Fibroblast of the aortic adventitia (primary cell): ENCODE measurements around the gene LAIR2. TPM values are rescaled to one million over a fixed set of nuclear protein-coding genes. Genes with fewer than 3 reads are reported as not detected.

Experiments
- DNase-seq: peaks from one replicate; pipeline ENCODE4 v3.0.0-alpha.2; 2010; ENCODE audit warnings: low read depth
- H3K4me3 ChIP-seq: 2 replicates; pipeline ENCODE4 v1.5.1; 2011; ENCODE audit warnings: low read depth, mild to moderate bottlenecking, control low read depth, low read length, moderate library complexity
- total RNA-seq: library from RNA; depleted of rRNA; stranded (reverse); fragments of >200 nt; gene quantifications from 2 replicates; pipeline ENCODE4 v1.2.3, GENCODE V29; 2012; ENCODE audit warnings: low replicate concordance
- TF ChIP-seq, protein P1 (sequence below): IDR thresholded peaks from 2 replicates; pipeline ENCODE4 v1.5.1; 2011; ENCODE audit warnings: mild to moderate bottlenecking, low read length, control low read depth, inconsistent platforms; ENCODE audit not compliant: insufficient read depth

Gene LAIR2
- total RNA-seq, 1 donor = not detected

DNA sequence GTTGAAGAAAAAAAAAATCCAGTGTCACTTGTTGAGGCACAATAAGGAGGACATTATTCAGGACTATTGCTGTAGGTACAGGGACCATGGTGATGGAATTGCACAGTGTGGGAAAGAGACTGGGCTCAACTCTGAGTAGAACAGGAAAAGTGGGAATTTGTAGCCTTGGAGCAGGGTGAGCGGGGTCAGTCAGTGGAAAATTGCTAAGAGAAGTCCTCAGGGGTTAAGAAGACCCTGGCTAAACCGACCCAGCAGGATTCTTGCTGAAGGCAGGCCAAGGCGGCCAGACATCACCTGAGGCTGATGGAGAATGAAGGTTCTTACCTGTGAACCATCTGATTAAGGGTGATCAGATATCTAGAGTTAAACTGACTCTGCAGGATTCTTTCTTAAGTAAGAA lies 12.5 kb downstream of the LAIR2 start:
- H3K4me3 ChIP-seq = no peak overlapping the region
- DNase-seq = no peak
- TF ChIP-seq, protein P1, sequence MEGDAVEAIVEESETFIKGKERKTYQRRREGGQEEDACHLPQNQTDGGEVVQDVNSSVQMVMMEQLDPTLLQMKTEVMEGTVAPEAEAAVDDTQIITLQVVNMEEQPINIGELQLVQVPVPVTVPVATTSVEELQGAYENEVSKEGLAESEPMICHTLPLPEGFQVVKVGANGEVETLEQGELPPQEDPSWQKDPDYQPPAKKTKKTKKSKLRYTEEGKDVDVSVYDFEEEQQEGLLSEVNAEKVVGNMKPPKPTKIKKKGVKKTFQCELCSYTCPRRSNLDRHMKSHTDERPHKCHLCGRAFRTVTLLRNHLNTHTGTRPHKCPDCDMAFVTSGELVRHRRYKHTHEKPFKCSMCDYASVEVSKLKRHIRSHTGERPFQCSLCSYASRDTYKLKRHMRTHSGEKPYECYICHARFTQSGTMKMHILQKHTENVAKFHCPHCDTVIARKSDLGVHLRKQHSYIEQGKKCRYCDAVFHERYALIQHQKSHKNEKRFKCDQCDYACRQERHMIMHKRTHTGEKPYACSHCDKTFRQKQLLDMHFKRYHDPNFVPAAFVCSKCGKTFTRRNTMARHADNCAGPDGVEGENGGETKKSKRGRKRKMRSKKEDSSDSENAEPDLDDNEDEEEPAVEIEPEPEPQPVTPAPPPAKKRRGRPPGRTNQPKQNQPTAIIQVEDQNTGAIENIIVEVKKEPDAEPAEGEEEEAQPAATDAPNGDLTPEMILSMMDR = no peak

DNA sequence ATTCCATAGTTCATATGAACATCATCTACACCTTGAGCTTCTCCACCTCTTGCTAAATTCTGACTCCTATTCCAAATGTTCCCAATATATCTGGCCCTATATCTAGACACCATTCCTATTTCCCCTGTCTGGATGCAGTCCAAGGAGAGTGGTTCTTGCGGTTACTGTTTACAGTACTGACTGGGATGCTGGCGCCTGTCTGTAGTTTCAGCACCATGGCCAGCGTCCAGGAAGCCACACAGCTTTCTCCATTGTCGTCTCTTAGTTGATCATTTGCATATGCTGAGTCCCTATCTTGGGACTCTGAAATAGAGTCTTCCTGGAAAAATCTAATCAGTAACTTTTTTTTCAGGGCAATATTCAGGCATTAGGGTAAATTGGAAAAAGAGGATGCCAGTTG lies 14.9 kb downstream of the LAIR2 start:
- H3K4me3 ChIP-seq = no peak overlapping the region
- TF ChIP-seq, protein P1 = no peak
- DNase-seq = peak; percentile 21

DNA sequence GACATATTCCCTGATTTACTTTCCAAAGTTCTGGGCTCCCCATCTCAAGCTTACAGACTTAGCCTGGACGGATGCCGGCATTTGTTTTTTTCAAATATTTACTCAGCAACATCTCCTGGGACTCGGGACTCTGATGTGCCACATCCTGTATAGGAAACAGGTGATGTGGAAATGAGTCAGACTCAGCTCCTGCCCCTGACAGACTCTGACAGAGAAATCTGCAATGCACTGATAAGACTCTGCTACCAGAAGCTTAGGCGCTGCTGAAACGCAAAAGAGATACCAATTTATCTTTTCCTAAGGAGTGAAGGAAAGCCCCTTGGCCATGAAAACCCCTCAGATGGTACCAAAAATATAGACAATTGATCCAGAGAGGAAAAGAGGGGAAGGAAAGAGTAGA lies 16.2 kb downstream of the LAIR2 start:
- DNase-seq = no peak
- TF ChIP-seq, protein P1 = no peak
- H3K4me3 ChIP-seq = no peak overlapping the region

GRCh38 chr19:54521022-54521859 lies 18.6 kb downstream of the LAIR2 start:
- TF ChIP-seq, protein P1 = no peak
- H3K4me3 ChIP-seq = no peak overlapping the region
- no peak for DNase-seq

DNA sequence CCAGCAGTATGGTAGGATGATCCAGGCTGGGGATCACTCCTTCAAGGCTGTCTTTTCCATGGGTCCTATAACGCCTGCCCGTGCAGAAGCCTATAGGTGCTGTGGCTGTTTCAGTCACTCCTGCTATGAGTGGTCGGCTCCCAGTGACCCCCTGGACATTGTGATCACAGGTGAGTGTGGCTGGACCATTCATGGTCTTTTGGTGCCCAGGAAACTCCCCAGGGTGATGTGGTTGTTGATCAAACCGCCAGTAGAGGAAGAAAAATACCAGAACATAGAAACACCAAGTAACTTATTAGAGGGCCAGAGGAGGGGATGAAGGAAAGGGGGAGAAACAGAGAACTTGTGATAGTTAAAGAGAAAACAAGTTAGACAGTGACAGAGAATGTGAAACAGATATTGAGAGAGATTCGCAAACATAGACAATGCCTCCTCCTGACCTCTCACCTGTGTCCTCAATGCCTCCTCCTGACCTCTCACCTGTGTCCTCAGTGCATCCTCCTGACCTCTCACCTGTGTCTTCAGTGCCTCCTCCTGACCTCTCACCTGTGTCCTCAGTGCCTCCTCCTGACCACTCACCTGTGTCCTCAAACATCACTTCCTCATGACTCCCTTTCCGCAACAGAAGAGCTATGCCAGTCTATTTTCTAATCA lies 19.4 kb downstream of the LAIR2 start:
- no peak overlapping the region for H3K4me3 ChIP-seq
- TF ChIP-seq, protein P1 = no peak

GRCh38 chr19:54523403-54523802 lies 20.8 kb downstream of the LAIR2 start:
- DNase-seq = no peak
- TF ChIP-seq, protein P1 = no peak
- H3K4me3 ChIP-seq = no peak overlapping the region

More for the DNA sequence above, 19.4 kb downstream of the LAIR2 start:
- no peak for DNase-seq
